Measurements from ENCODE around the gene EID3.

DNA sequence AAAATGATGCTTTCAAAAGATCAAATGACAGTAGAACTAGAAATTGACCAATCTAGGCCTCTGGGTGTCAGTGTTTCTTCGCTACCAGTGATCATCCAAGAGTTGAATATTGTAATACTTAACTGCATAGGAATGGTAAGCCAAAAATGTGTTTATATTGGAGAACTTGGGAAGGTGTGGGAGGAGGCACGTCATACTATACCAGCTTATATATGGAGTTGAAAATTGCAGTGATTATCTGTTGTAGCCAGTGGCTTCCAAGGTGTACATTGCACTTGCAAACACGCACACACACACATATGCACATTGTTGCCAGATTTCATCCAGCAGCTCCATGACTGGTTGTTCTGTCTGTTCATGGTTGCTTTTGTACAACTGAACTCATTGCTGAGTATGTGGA is 36.1 kb downstream of the EID3 start:
- TF ChIP-seq, protein P1, sequence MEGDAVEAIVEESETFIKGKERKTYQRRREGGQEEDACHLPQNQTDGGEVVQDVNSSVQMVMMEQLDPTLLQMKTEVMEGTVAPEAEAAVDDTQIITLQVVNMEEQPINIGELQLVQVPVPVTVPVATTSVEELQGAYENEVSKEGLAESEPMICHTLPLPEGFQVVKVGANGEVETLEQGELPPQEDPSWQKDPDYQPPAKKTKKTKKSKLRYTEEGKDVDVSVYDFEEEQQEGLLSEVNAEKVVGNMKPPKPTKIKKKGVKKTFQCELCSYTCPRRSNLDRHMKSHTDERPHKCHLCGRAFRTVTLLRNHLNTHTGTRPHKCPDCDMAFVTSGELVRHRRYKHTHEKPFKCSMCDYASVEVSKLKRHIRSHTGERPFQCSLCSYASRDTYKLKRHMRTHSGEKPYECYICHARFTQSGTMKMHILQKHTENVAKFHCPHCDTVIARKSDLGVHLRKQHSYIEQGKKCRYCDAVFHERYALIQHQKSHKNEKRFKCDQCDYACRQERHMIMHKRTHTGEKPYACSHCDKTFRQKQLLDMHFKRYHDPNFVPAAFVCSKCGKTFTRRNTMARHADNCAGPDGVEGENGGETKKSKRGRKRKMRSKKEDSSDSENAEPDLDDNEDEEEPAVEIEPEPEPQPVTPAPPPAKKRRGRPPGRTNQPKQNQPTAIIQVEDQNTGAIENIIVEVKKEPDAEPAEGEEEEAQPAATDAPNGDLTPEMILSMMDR (IDR thresholded peaks at IDR 0.05): no peak
- TF ChIP-seq POLR2A (IDR thresholded peaks at IDR 0.05) (no peak), POLR2AphosphoS5 (IDR thresholded peaks at IDR 0.05) (no peak), EP300 (IDR thresholded peaks at IDR 0.05) (no peak)
